GM12801 (cell line): ENCODE results near the gene ZNF672.

ENCODE experiments used
- CTCF ChIP-seq: IDR thresholded peaks from one replicate; pipeline ENCODE4 v1.5.1; 2011; ENCODE audit warnings: control low read depth; ENCODE audit not compliant: insufficient read length; ENCODE audit errors: extremely low read depth

Gene ZNF672

GRCh38 chr1:248856176-248856575 is 18.2 kb downstream of the ZNF672 start:
- TF ChIP-seq CTCF: no peak

DNA sequence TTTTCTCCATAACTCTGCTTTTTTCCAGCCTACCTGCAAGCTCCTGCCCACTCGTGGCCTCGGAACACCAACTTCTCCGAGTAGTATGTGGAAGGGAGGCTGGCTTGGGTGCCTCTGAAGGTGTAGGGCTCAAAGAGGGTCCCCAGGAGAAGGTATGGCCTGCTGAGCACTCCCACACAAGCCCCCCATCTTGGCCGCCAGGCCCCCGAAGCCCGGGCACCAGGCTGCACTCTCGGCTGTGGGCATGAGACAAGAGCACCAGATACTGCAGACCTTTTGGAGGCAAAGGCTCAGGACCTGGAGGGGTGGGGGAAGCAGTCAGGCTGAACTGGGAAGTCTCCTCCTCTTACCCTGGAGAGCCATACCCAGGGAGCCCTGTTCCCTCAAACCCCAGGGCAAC is 19.2 kb downstream of the ZNF672 start:
- TF ChIP-seq CTCF: no peak

- no peak for TF ChIP-seq CTCF
Measured at GRCh38 chr1:248857749-248858095, 19.7 kb downstream of the ZNF672 start.

DNA sequence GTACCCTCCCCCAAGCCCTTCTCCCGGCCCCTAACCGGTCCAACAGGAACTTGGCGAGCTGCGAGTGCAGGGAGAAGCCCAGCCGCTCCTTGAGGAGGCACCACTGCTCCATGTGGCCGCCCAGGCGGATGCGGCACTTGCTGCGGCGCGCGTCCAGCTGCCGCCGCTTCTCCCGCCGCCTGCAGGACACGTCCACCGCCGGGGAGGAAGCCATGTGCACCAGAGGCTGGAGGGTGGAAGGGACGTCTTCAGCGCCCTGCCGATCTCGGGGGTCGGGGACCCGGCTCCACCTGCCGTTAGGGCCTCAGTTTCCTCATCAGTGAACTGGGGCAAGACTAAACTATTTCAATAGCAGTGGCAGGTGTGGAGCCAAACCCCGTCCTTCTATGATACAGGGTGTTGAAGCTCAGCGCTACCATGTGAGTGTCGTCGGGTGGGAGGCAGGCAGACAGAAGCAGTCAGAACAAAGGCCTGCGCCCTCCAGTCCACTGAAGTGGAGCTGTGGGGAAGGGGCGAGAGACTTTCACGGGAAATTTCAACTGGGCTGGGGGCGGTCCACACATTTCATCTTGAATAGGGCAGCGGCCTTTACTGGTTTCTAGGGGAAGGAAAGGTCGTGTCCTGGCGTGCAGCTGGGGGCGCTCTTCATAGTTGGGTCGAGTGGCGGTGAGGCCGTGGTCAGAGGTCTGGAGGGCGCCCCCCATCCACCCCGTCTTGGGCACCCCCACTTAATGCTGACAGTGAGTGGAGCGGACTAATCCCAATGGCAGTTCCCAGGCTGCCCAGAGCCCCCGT is 20.3 kb downstream of the ZNF672 start:
- no peak for TF ChIP-seq CTCF

- no peak for TF ChIP-seq CTCF
Measured at GRCh38 chr1:248858891-248859889, 21.2 kb downstream of the ZNF672 start, which contains the start of gene ZNF692. Gene ZNF692, minus strand, starts transcription at chr1:248859085. Its CDS starts 776 bp downstream, at chr1:248858309.

DNA sequence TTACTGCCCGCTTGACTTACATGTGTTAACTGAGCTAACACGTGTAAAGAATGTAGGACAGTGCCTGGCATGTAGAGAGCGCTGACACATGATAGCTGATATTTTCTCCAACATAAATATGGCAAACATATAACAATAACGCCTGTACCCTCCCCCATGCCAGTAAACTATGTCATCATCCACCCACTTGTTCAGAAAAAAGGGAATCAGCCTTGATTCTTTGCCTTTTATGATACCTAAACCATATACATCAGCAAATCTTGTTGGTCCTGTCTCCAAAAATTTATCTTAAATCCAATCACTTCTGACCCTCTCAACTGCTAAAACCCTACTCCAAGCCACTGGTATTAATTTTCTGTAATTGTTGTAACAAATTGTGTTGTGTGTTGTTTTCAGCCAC is 22.0 kb downstream of the ZNF672 start:
- no peak for TF ChIP-seq CTCF

DNA sequence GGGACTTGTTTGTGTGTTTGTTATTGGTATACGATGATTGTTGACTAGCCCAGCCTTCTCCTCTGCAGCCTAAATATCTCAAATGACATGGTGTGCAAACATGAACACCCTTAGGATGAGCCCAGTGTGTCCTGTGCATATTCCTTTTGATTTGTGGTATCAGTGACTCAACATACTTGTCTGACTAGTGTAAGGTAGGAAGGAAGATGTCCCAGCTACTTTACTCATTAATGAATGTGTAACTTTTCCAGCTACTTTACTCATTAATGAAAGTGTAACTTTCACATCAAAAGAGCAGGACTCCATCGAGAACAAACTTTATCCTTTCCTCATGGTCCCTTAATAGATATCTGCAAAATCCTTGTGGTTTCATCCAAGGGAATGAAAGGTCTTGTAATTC is 23.6 kb downstream of the ZNF672 start:
- TF ChIP-seq CTCF: no peak
